Upper lobe of right lung (tissue), 1 donor: ENCODE results near the gene RPRD1B. TPM values are rescaled to one million over a fixed set of nuclear protein-coding genes. Genes with fewer than 3 reads are reported as not detected.

ENCODE experiments used
- ATAC-seq: fragments of 200-7000 bp; cut with Tn5 transposase; one replicate; pipeline ENCODE4 v1.9.1; 2020; ENCODE audit warnings: mild to moderate bottlenecking, moderate library complexity
- DNase-seq: peaks from one replicate; pipeline ENCODE4 v3.0.0-alpha.2; 2020
- H3K27ac ChIP-seq: fragments of 200-600 bp; one replicate; pipeline ENCODE4 v1.8.0; 2022
- H3K27me3 ChIP-seq: fragments of 200-600 bp; one replicate; pipeline ENCODE4 v1.8.0; 2022; ENCODE audit warnings: mild to moderate bottlenecking
- H3K36me3 ChIP-seq: fragments of 200-600 bp; one replicate; pipeline ENCODE4 v1.8.0; 2022
- H3K4me1 ChIP-seq: fragments of 200-600 bp; one replicate; pipeline ENCODE4 v1.8.0; 2022
- H3K4me3 ChIP-seq: fragments of 200-600 bp; one replicate; pipeline ENCODE4 v1.8.0; 2022; ENCODE audit warnings: mild to moderate bottlenecking
- H3K9me3 ChIP-seq: fragments of 200-600 bp; one replicate; pipeline ENCODE4 v1.8.0; 2022
- intact Hi-C: fragments of 100-400 bp; cut with DNase I; formaldehyde crosslinking; loops from one replicate; pipeline ENCODE4 v1.11.0; 2022
- total RNA-seq: library from RNA; stranded (reverse); fragmentation: NEBNext Ultra II Directional; extraction: Animal tissue kit (Norgen Biotek cat#: 25700); gene quantifications from one replicate; pipeline ENCODE4 v1.2.1, GENCODE V29; 2021
- TF ChIP-seq, protein P1 (sequence below): fragments of 200-600 bp; IDR thresholded peaks from one replicate; pipeline ENCODE4 v1.8.0; 2022; ENCODE audit warnings: antibody characterized with exemption
- donor health status: DM: no; HTN: yes; CAD: no; lungs with severe emphysema.

RPRD1B gene
- total RNA-seq, 1 donor from 2014 or later, result 33.1 TPM

DNA sequence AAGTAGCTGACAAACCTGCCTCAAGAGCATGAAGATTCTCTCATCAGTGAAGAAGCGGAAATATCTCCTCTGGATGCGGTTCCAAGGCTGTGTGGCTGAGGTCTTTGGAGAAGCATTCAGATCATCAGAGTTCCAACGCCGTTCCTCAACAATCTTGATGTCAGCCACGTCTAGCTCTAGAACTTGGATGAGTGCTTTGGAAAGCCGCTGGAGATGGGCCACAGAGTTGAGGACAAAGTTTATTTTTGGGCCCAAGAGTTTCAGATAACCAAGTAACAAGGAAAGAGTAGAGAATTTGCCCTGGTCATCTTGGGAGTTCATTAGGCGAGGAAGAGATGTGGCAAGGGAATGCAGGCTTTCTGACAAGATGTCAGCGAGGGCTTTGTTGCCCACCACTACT lies 21.2 kb upstream of the RPRD1B start:
- H3K4me1 ChIP-seq, result no peaks in the 10 kb centered on the region
- DNase-seq (no peak), ATAC-seq (no peak)
- intact Hi-C loops, result no loop called here
- H3K36me3 ChIP-seq, result peaks cover 45% of the 10 kb centered on the region
- TF ChIP-seq, protein P1, sequence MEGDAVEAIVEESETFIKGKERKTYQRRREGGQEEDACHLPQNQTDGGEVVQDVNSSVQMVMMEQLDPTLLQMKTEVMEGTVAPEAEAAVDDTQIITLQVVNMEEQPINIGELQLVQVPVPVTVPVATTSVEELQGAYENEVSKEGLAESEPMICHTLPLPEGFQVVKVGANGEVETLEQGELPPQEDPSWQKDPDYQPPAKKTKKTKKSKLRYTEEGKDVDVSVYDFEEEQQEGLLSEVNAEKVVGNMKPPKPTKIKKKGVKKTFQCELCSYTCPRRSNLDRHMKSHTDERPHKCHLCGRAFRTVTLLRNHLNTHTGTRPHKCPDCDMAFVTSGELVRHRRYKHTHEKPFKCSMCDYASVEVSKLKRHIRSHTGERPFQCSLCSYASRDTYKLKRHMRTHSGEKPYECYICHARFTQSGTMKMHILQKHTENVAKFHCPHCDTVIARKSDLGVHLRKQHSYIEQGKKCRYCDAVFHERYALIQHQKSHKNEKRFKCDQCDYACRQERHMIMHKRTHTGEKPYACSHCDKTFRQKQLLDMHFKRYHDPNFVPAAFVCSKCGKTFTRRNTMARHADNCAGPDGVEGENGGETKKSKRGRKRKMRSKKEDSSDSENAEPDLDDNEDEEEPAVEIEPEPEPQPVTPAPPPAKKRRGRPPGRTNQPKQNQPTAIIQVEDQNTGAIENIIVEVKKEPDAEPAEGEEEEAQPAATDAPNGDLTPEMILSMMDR, result no peak
- no peak overlapping the region for H3K27ac ChIP-seq
- no peaks in the 10 kb centered on the region for H3K9me3 ChIP-seq
- no peak overlapping the region for H3K4me3 ChIP-seq
- H3K27me3 ChIP-seq, result no peaks in the 10 kb centered on the region

GRCh38 chr20:38013887-38014286 lies 19.7 kb upstream of the RPRD1B start:
- Histone ChIP-seq H3K27ac (no peak overlapping the region), H3K4me3 (no peak overlapping the region), H3K27me3 (no peaks in the 10 kb centered on the region), H3K36me3 (peaks cover 53% of the 10 kb centered on the region), H3K9me3 (no peaks in the 10 kb centered on the region), H3K4me1 (no peaks in the 10 kb centered on the region)
- TF ChIP-seq, protein P1, result no peak
- no peak for ATAC-seq
- no peak for DNase-seq
- intact Hi-C loops, result no loop called here

- TF ChIP-seq, protein P1, result no peak
- Histone ChIP-seq H3K27me3 (no peaks in the 10 kb centered on the region), H3K4me1 (peaks cover 1% of the 10 kb centered on the region), H3K36me3 (peaks cover 28% of the 10 kb centered on the region), H3K4me3 (no peak overlapping the region), H3K9me3 (no peaks in the 10 kb centered on the region), H3K27ac (no peak overlapping the region)
- intact Hi-C loops, result no loop called here
- DNase-seq (no peak), ATAC-seq (no peak)
Measured at GRCh38 chr20:38017959-38018358, 15.6 kb upstream of the RPRD1B start.

GRCh38 chr20:38018385-38018784 lies 15.2 kb upstream of the RPRD1B start:
- DNase-seq (no peak), ATAC-seq (no peak)
- Histone ChIP-seq H3K9me3 (no peaks in the 10 kb centered on the region), H3K36me3 (peaks cover 24% of the 10 kb centered on the region), H3K27me3 (no peaks in the 10 kb centered on the region), H3K4me1 (peaks cover 6% of the 10 kb centered on the region), H3K27ac (no peak overlapping the region), H3K4me3 (no peak overlapping the region)
- intact Hi-C loops, result no loop called here
- TF ChIP-seq, protein P1, result no peak

DNA sequence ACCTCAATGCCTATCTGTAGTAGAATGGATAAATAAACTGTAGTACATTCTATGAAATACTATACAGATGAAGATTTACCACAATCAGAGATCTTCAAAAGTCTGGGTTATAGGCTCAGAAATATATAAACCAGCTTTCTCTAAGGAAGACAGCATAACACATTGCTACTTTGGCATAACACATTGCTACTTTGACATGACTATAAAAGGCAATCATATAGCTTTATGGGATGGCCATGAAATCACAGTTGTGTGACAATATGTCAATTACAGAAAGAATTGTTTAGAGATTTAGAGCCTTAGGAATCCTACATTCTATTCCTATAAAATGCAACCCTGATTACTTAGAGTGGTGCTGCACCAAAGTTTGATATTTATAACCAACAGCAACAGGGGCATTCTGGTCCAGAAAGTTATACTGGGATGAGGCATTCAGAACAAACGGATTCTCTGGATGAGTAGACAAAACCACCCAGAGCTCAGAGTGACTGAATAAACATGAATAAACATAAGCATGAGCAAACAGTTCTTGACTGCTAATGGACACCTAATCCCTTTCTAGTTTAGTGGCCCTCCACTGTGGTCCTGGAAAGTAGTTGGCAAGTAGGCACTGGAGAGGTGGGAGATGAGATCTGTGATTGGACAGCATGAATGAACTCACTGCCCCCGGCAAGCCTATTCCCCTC lies 12.3 kb upstream of the RPRD1B start:
- no peak for ATAC-seq
- peaks cover 14% of the 10 kb centered on the region for H3K36me3 ChIP-seq
- no peak overlapping the region for H3K4me3 ChIP-seq
- intact Hi-C loops, result no loop called here
- H3K9me3 ChIP-seq, result no peaks in the 10 kb centered on the region
- H3K27ac ChIP-seq, result no peak overlapping the region
- no peak for DNase-seq
- TF ChIP-seq, protein P1, result no peak
- H3K4me1 ChIP-seq, result peaks cover 16% of the 10 kb centered on the region
- H3K27me3 ChIP-seq, result no peaks in the 10 kb centered on the region
